Activated B cell treated with CpG ODN at 0.5 μM for 24 hours (primary cell): ENCODE data around the gene ETV6. TPM values are rescaled to one million over a fixed set of nuclear protein-coding genes. Genes with fewer than 3 reads are reported as not detected.

Experiments used
- ATAC-seq: fragments of 200-7000 bp; cut with Tn5 transposase; one replicate; pipeline ENCODE4 v1.10.0; 2021; ENCODE audit warnings: low read depth, mild to moderate bottlenecking, moderate library complexity
- CTCF ChIA-PET: fragments of 350-600 bp; sonication (Branson Sonifier 250); formaldehyde crosslinking; loops from one replicate; lab custom pipeline; 2021; ENCODE audit warnings: antibody characterized with exemption; lab: Charles Lee
- POLR2A ChIA-PET: fragments of 350-600 bp; sonication (Branson Sonifier 250); formaldehyde crosslinking; loops from one replicate; lab custom pipeline; 2021; ENCODE audit warnings: antibody characterized with exemption; lab: Charles Lee
- DNase-seq: peaks from one replicate; pipeline ENCODE4 v3.0.0; 2022
- H3K27ac Mint-ChIP-seq: one replicate; pipeline ENCODE4 v1.8.0; 2020; ENCODE audit warnings: mixed read lengths
- H3K27me3 Mint-ChIP-seq: one replicate; pipeline ENCODE4 v1.8.0; 2021; ENCODE audit warnings: mixed read lengths
- H3K36me3 Mint-ChIP-seq: one replicate; pipeline ENCODE4 v1.8.0; 2021; ENCODE audit warnings: low read depth, mixed read lengths
- H3K4me1 Mint-ChIP-seq: one replicate; pipeline ENCODE4 v1.8.0; 2021; ENCODE audit warnings: mixed read lengths
- H3K4me3 Mint-ChIP-seq: one replicate; pipeline ENCODE4 v1.8.0; 2020; ENCODE audit warnings: mild to moderate bottlenecking, mixed read lengths
- H3K9me3 Mint-ChIP-seq: one replicate; pipeline ENCODE4 v1.8.0; 2020; ENCODE audit warnings: mixed read lengths
- CTCF ChIP-seq: fragments of 200-600 bp; IDR thresholded peaks from one replicate; pipeline ENCODE4 v1.8.0; 2022; ENCODE audit warnings: antibody characterized with exemption, mild to moderate bottlenecking
- intact Hi-C: fragments of 100-400 bp; cut with micrococcal nuclease; formaldehyde crosslinking; loops from one replicate; pipeline ENCODE4 v1.15.1; 2024
- total RNA-seq: library from RNA; stranded (reverse); gene quantifications from 2 replicates; pipeline ENCODE4 v1.2.3, GENCODE V29; 2022

ETV6 gene
- total RNA-seq, 1 donor from 2014 or later, result 130 TPM

GRCh38 chr12:11875414-11875935, 226.0 kb downstream of the ETV6 start:
- ChIA-PET POLR2A (no interaction called here), CTCF (no interaction called here)
- Mint-ChIP-seq H3K9me3 (no peaks in the 10 kb centered on the region), H3K36me3 (peaks cover 70% of the 10 kb centered on the region), H3K27ac (no peak overlapping the region), H3K4me1 (peaks cover 13% of the 10 kb centered on the region), H3K4me3 (no peak overlapping the region), H3K27me3 (no peaks in the 10 kb centered on the region)
- intact Hi-C loops, result no loop called here
- DNase-seq (no peak), ATAC-seq (no peak)
- TF ChIP-seq CTCF, result no peak

GRCh38 chr12:11876307-11876706, 226.8 kb downstream of the ETV6 start:
- ATAC-seq, result no peak
- peaks cover 70% of the 10 kb centered on the region for H3K36me3 Mint-ChIP-seq
- no peaks in the 10 kb centered on the region for H3K9me3 Mint-ChIP-seq

GRCh38 chr12:11877102-11877826, 227.8 kb downstream of the ETV6 start:
- TF ChIP-seq CTCF, result no peak
- ChIA-PET POLR2A (no interaction called here), CTCF (no interaction called here)
- intact Hi-C loops, result no loop called here
- H3K9me3 Mint-ChIP-seq, result no peaks in the 10 kb centered on the region
- H3K4me3 Mint-ChIP-seq, result no peak overlapping the region
- peaks cover 23% of the 10 kb centered on the region for H3K4me1 Mint-ChIP-seq
- ATAC-seq, result no peak
- no peaks in the 10 kb centered on the region for H3K27me3 Mint-ChIP-seq
- DNase-seq, result no peak
- H3K27ac Mint-ChIP-seq, result no peak overlapping the region
- peaks cover 67% of the 10 kb centered on the region for H3K36me3 Mint-ChIP-seq

More at GRCh38 chr12:11876307-11876706, 226.8 kb downstream of the ETV6 start:
- Mint-ChIP-seq H3K4me3 (no peak overlapping the region), H3K4me1 (peaks cover 15% of the 10 kb centered on the region), H3K27me3 (no peaks in the 10 kb centered on the region), H3K27ac (no peak overlapping the region)
- POLR2A ChIA-PET, result no interaction called here
- no peak for TF ChIP-seq CTCF
- CTCF ChIA-PET, result no interaction called here
- DNase-seq, result no peak
- intact Hi-C loops, result no loop called here

GRCh38 chr12:11877869-11878780, 228.7 kb downstream of the ETV6 start:
- Mint-ChIP-seq H3K27me3 (no peaks in the 10 kb centered on the region), H3K4me1 (peaks cover 31% of the 10 kb centered on the region), H3K36me3 (peaks cover 68% of the 10 kb centered on the region), H3K4me3 (no peak overlapping the region), H3K27ac (no peak overlapping the region), H3K9me3 (no peaks in the 10 kb centered on the region)
- no peak for ATAC-seq
- no peak for TF ChIP-seq CTCF
- intact Hi-C loops, result no loop called here
- CTCF ChIA-PET, result no interaction called here
- no peak for DNase-seq
- POLR2A ChIA-PET, result no interaction called here

- Mint-ChIP-seq H3K27ac (no peak overlapping the region), H3K27me3 (no peaks in the 10 kb centered on the region), H3K9me3 (no peaks in the 10 kb centered on the region), H3K4me1 (peaks cover 38% of the 10 kb centered on the region), H3K36me3 (peaks cover 75% of the 10 kb centered on the region), H3K4me3 (no peak overlapping the region)
- CTCF ChIA-PET, result no interaction called here
- no peak for DNase-seq
- TF ChIP-seq CTCF, result no peak
- ATAC-seq, result no peak
- POLR2A ChIA-PET, result interaction anchor here (0.5 to 0.6 kb wide), 2 partner anchors 23 to 311 kb away, joined by 3 to 5 read pairs; no protein-coding TSS in a partner anchor
- intact Hi-C loops, result no loop called here
Measured at GRCh38 chr12:11879306-11879705, 229.8 kb downstream of the ETV6 start.
